Activated T-helper 1 cell treated with anti-CD3 and anti-CD28 coated beads, Interleukin-12 subunit alpha, Interleukin-12 subunit beta, Interleukin-2, Interleukin-4 antibody, amounts not matched to agents 30 ng/mL and 10 ng/mL and 1 ng/mL, durations not matched to agents 14 hours and 24 hours and 36 hours (primary cell): Measurements from ENCODE around the gene BEAN1. TPM values are rescaled to one million over a fixed set of nuclear protein-coding genes. Genes with fewer than 3 reads are reported as not detected.

Source experiments
- DNase-seq: peaks from one replicate; pipeline ENCODE4 v3.0.0; 2021; ENCODE audit warnings: low spot score
- H3K27ac Mint-ChIP-seq: one replicate; pipeline ENCODE4 v1.8.0; 2021; ENCODE audit warnings: mild to moderate bottlenecking, mixed read lengths
- H3K27me3 Mint-ChIP-seq: one replicate; pipeline ENCODE4 v1.8.0; 2022; ENCODE audit warnings: mild to moderate bottlenecking, moderate library complexity, mixed read lengths; ENCODE audit not compliant: insufficient read depth
- H3K36me3 Mint-ChIP-seq: one replicate; pipeline ENCODE4 v1.8.0; 2021; ENCODE audit warnings: low read depth, mixed read lengths
- H3K4me1 Mint-ChIP-seq: one replicate; pipeline ENCODE4 v1.8.0; 2021; ENCODE audit warnings: low read depth, mixed read lengths
- H3K4me3 Mint-ChIP-seq: one replicate; pipeline ENCODE4 v1.8.0; 2021; ENCODE audit warnings: mild to moderate bottlenecking, moderate library complexity, mixed read lengths
- H3K9me3 Mint-ChIP-seq: one replicate; pipeline ENCODE4 v1.8.0; 2021; ENCODE audit warnings: mixed read lengths
- intact Hi-C: fragments of 100-400 bp; cut with micrococcal nuclease; formaldehyde crosslinking; loops from one replicate; pipeline ENCODE4 v1.15.1; 2024
- total RNA-seq: library from RNA; stranded (reverse); gene quantifications from 2 replicates; pipeline ENCODE4 v1.2.3, GENCODE V29; 2022

The BEAN1 gene
- total RNA-seq, 1 donor from 2014 or later: not detected

DNA sequence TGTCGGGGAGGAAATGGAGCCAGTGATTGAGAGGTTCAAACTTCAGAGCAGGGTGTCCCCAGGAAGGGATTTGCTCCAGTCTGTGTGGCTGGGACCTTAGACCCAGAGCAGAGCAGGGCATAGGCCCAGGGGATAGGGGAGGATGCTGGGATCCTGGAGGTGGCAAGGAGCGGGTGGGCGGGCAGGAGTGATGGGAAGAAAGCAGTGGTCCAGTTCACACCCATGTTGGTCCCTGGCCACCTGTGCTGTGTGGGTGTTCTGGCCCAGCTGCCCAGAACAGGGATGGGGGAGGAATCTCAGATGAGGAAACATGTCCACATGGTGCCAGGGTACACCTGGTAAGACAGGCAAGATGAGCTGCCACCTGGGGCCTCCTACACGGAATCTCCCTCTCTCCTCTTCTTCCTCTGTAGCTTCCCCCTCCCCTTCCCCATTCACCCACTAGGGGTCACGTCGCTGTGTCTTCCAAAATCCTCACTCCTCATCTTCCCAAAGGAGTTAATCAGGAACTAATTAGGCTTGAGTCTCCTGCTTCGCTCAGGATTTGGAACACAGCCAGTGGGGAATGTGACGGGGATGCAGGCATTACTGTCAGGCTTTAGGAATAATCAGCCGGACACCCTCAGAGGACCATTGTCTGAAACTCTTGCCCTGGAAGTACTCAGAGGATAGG, 2.3 kb downstream of the BEAN1 start:
- peaks cover 69% of the 10 kb centered on the region for H3K27me3 Mint-ChIP-seq
- H3K4me3 Mint-ChIP-seq: no peak overlapping the region
- intact Hi-C loops: no loop called here
- H3K36me3 Mint-ChIP-seq: no peaks in the 10 kb centered on the region
- H3K9me3 Mint-ChIP-seq: no peaks in the 10 kb centered on the region
- no peak for DNase-seq
- no peak overlapping the region for H3K27ac Mint-ChIP-seq
- H3K4me1 Mint-ChIP-seq: no peaks in the 10 kb centered on the region

DNA sequence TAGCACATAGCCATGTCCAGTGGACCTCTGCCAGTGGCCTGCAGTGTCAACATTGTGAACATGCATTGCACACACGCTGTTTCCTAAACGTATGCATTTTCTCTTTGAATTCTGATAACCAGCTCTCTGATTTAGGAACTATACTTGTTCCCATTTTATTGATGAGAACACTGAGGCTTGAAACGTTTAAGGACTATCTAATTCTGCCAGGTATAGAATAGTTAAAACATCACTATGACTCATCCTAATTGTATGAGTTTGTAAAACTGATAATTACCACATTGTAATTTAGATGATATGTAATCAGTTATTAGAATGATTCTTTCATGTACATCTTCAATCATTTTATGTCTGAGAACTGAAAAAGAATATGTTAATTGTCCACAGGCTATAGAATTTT, 3.1 kb downstream of the BEAN1 start:
- H3K4me3 Mint-ChIP-seq: no peak overlapping the region
- H3K36me3 Mint-ChIP-seq: no peaks in the 10 kb centered on the region
- intact Hi-C loops: no loop called here
- peaks cover 63% of the 10 kb centered on the region for H3K27me3 Mint-ChIP-seq
- H3K27ac Mint-ChIP-seq: no peak overlapping the region
- DNase-seq: no peak
- no peaks in the 10 kb centered on the region for H3K9me3 Mint-ChIP-seq
- H3K4me1 Mint-ChIP-seq: no peaks in the 10 kb centered on the region

DNA sequence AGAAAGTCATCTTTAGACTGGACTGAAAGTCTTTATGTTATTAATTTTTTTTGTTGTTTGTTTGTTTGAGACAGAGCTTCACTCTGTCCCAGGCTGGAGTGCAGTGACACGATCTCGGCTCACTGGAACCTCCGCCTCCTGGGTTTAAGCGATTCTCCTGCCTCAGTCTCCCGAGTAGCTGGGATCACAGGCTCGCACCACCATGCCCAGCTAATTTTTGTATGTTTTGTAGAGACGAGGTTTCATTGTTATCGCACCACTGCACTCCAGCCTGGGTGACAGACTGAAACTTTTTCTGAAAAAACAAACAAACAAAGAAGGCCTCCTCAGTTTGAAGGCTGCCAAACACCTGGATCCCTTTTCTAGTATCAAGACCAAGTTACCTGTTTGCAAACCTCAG, 4.7 kb downstream of the BEAN1 start:
- Mint-ChIP-seq H3K36me3 (no peaks in the 10 kb centered on the region), H3K4me3 (no peak overlapping the region), H3K27me3 (peaks cover 52% of the 10 kb centered on the region), H3K27ac (no peak overlapping the region), H3K4me1 (no peaks in the 10 kb centered on the region), H3K9me3 (no peaks in the 10 kb centered on the region)
- intact Hi-C loops: no loop called here
- no peak for DNase-seq

DNA sequence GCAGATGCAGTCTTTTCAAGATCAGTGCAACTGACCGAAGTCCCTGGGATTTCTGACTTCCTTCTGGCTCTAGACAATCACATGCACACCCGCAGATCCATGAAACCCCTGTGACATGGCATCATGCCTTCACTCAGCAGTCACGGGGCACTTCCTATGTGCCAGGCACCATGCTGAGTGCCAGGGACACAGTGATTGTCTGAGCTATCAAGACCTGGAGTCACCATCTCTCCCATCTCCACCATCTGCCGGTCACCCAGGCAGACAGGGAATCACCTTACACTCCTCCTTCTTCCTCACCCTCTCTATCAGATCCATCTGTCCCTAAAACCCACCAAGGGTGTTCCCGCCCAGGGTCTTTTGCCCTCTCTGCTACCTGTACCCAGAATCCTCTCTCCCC, 5.3 kb downstream of the BEAN1 start:
- Mint-ChIP-seq H3K36me3 (no peaks in the 10 kb centered on the region), H3K4me3 (no peak overlapping the region), H3K27me3 (peaks cover 52% of the 10 kb centered on the region), H3K9me3 (no peaks in the 10 kb centered on the region), H3K4me1 (no peaks in the 10 kb centered on the region), H3K27ac (no peak overlapping the region)
- intact Hi-C loops: no loop called here
- DNase-seq: no peak

DNA sequence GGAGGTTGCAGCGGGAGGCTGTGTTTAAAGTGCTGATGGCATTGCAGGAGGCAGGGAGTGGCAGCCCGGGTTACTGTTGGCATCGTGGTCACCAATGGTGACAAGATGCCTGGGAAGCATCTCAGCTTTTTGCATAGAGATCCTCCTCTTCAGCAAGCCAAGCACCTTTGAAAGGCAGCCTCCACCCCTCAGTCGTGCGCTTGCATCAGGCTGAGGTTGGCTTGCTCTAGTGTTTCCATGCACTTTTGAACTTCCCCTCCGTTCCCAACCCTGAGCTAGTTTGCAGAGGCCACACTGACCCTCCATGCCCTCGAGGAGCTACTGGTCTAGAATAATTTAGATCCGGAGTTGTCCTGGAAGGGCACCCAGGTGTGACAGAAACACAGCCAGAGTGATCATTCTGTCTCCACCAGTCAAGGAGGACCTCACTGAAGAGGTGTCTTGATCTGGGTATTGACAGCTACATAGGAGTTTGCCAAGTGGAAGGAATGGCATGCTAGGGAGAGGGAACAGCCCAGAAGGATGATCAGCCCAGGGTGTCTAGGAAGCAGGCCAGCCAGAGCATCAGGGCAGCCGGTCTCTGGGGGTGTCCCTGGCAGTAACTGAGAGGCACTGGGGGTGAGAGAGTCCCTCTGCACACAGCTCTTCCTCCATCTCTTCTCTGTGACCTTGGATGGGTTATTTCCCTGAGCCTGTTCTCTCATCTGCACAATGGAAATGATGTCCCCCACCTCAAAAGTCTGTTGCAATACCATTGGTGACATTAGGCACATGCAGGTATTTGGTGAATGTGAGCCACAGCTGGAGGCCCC, 7.7 kb downstream of the BEAN1 start:
- Mint-ChIP-seq H3K27me3 (peaks cover 35% of the 10 kb centered on the region), H3K36me3 (no peaks in the 10 kb centered on the region), H3K9me3 (no peaks in the 10 kb centered on the region), H3K4me3 (no peak overlapping the region), H3K4me1 (no peaks in the 10 kb centered on the region), H3K27ac (no peak overlapping the region)
- intact Hi-C loops: no loop called here
- DNase-seq: no peak

DNA sequence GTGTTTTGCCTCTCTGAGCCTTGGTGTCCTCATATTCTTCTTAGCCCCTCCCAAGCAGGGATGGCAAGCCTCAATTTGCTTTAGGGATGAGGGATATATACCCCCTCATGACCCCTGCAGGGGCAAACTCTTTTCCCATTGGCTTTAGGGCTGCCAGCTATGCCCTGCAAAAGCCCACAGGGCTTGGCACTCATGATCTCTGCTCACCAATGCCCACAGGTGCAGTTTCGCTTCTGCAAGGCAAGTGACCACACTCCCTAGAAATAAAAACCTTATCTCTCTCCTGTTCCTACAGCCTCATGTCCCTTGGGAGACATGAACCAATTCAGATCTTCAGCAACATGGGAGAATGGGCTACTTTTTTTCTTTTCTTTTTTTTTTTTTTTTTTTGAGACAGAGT, 8.8 kb downstream of the BEAN1 start:
- Mint-ChIP-seq H3K27me3 (peaks cover 29% of the 10 kb centered on the region), H3K27ac (no peak overlapping the region), H3K36me3 (no peaks in the 10 kb centered on the region), H3K4me1 (no peaks in the 10 kb centered on the region), H3K4me3 (no peak overlapping the region), H3K9me3 (no peaks in the 10 kb centered on the region)
- intact Hi-C loops: no loop called here
- no peak for DNase-seq

DNA sequence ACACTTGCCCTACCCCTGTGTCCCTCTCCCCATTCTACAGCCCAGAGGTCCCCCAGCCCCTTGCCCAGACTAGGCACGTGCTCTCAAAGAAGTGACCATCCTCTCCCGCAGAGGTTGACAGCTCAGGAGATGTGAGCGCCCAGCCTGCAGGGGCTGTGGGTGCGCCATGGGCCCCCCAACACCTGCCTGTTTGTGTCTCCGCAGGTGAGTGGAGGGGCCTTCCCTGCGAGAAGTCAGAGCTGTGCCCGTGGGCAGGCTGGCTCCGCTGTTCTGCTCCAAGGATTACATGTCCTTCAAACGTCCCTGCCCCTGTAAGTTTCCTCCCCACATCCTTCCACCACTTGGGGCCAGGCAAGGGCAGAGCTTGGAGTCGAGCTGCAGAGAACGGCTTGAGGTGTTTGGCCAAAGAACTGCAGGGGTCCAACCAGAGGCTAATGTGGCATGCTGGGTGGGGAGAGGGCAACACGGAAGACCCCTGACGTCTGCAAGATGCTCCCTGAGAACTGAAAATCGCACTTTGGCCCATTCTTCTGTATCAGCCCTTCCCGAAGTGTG, 10.4 kb downstream of the BEAN1 start:
- peaks cover 20% of the 10 kb centered on the region for H3K27me3 Mint-ChIP-seq

DNA sequence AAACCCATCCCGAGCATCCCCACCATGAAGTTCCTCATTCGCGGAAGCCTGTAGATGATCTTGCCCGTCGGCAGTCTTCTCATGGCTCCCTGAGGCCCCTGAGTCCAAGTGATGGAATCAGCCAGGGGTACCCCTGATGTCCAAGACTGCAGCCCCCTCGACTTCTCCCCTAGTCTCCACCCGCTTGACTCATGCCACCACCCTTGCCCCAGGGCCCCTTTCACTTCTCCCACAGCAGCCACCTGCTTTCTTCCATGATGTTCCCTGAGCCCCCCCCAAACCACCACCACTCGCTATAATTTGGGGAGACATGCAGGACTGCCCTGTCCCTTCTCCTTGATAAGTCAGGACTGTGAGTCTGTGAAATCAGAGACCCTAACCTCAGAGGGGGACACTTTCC, 11.4 kb downstream of the BEAN1 start:
- no peak overlapping the region for H3K4me3 Mint-ChIP-seq
- no peaks in the 10 kb centered on the region for H3K9me3 Mint-ChIP-seq
- no peaks in the 10 kb centered on the region for H3K36me3 Mint-ChIP-seq
- no peak for DNase-seq
- H3K27ac Mint-ChIP-seq: no peak overlapping the region
- peaks cover 15% of the 10 kb centered on the region for H3K27me3 Mint-ChIP-seq
- intact Hi-C loops: no loop called here
- H3K4me1 Mint-ChIP-seq: no peaks in the 10 kb centered on the region

More for the DNA sequence above, 10.4 kb downstream of the BEAN1 start:
- H3K9me3 Mint-ChIP-seq: no peaks in the 10 kb centered on the region
- intact Hi-C loops: no loop called here
- H3K4me1 Mint-ChIP-seq: no peaks in the 10 kb centered on the region
- no peak overlapping the region for H3K4me3 Mint-ChIP-seq
- no peak for DNase-seq
- H3K36me3 Mint-ChIP-seq: no peaks in the 10 kb centered on the region
- no peak overlapping the region for H3K27ac Mint-ChIP-seq

DNA sequence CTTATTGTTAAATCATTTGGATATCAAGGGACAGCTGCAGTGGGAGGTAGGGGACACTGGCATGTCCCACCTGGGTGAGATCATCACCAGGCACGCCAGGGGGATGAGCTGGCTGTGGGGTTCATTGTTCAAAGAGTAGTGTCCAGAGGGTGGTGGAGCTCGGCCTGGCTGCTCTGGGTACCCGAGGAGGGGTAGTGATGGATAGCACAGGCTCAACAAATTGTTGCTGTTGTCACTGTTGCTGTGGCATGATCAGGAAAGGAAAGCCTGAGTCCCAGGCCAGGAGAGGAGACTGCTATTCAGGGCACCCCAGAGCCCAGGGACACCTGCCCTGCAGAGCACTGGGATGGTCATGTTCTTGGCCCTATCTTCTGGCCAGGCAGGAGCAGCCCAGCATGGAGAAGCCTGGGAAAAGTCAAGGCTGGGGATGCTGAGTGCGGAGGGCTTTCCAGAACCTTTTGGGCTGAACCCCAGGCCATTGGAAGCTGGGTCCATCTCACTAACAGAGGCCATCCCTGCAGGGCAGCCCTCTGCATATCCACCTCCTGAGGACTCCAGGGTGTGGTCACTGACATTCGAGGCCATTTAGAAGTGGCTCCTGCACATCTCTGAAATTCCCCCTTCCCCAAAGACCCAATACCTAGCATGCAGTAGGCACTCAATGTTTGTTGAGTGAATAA, 12.1 kb downstream of the BEAN1 start:
- H3K4me3 Mint-ChIP-seq: no peak overlapping the region
- intact Hi-C loops: no loop called here
- DNase-seq: no peak
- H3K4me1 Mint-ChIP-seq: no peaks in the 10 kb centered on the region
- H3K36me3 Mint-ChIP-seq: no peaks in the 10 kb centered on the region
- H3K27me3 Mint-ChIP-seq: peaks cover 18% of the 10 kb centered on the region
- H3K9me3 Mint-ChIP-seq: no peaks in the 10 kb centered on the region
- H3K27ac Mint-ChIP-seq: no peak overlapping the region

DNA sequence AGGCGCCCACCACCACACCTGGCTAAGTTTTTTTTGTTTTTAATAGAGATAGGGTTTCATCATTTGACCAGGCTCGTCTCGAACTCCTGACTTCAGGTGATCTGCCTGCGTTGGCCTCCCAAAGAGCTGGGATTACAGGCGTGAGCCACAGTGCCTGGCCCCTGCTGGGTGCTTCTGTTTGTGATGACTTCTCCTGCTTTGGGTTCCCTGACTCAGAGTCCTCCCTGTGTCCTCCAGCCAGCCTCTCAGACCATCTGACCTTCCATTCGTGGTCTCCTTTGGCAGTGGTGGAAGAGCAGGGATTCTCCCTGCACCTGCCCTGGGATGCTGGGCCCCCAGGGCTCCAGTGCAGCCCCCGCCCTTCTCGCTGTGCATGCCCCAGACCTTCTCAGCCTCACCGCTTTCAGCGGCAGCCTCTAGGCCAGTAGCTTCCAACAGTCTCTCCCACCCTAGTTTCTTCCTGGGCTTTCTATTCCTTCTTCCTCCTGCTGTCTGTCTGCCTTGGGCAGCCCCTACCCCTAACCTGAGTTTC, 13.2 kb downstream of the BEAN1 start:
- no peaks in the 10 kb centered on the region for H3K9me3 Mint-ChIP-seq
- no peaks in the 10 kb centered on the region for H3K4me1 Mint-ChIP-seq
- intact Hi-C loops: no loop called here
- no peak for DNase-seq
- H3K36me3 Mint-ChIP-seq: no peaks in the 10 kb centered on the region
- peaks cover 23% of the 10 kb centered on the region for H3K27me3 Mint-ChIP-seq
- H3K4me3 Mint-ChIP-seq: no peak overlapping the region
- no peak overlapping the region for H3K27ac Mint-ChIP-seq

DNA sequence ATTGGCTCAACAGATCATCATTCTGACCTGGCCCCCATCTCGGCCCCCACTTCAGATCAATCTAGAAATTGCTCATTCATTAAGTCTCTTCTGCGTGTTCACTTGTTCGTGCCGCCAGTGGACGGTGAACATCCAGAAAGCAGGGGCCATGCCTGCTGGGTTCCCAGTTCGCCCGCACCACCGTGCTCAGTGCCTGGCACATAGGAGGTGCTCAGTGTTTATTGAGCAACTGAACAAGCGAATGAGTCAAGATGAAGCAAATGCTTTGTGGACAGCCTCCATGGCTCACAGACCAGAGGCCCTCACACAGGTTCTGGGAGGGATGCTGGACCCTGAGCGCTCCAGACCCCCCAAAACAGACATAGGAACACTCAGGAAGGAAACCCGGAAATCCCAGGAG, 13.9 kb downstream of the BEAN1 start:
- intact Hi-C loops: no loop called here
- H3K9me3 Mint-ChIP-seq: no peaks in the 10 kb centered on the region

DNA sequence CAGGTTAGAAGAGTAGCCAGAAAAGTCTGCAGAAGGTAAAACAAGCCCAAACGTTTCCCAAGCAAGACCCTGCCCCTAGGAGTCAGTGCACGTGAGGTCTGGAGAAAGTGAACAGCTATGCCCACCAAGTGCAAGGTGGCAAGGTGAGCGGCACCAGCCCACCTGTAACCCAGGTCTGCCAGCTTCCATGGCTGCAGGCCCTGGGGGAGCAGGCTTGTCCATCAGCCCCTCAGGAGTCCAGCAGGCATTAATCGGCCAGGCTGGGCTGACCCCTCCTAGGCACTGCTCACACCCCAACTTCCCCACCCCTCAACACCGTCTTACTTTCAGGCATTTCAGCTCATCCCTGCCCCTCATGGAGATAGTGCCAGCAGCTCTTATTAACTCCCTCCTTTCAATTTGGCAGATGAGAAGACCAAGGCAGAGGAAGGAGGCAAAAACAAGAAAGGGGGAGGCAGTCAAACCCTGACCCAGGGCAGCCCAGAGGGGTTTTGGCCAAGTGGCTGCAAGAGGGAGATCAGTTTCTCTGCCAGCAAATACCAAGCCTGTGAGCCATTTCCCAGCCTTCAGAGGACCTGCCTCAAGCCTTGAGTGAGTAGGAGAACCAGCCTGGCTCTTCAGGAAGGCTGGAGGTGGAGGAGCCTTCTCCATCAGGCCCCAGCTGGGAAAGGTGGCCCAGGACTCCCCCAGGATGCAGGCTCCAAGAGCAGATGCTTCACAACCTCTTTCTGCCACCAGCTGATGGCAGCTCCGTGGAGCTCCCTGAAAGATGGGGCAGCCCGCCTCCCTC, 14.7 kb downstream of the BEAN1 start:
- Mint-ChIP-seq H3K27ac (no peak overlapping the region), H3K36me3 (no peaks in the 10 kb centered on the region), H3K9me3 (no peaks in the 10 kb centered on the region), H3K27me3 (peaks cover 31% of the 10 kb centered on the region), H3K4me1 (no peaks in the 10 kb centered on the region), H3K4me3 (no peak overlapping the region)
- intact Hi-C loops: no loop called here
- no peak for DNase-seq

More for the DNA sequence above, 13.9 kb downstream of the BEAN1 start:
- no peaks in the 10 kb centered on the region for H3K36me3 Mint-ChIP-seq
- peaks cover 26% of the 10 kb centered on the region for H3K27me3 Mint-ChIP-seq
- no peak overlapping the region for H3K4me3 Mint-ChIP-seq
- no peak overlapping the region for H3K27ac Mint-ChIP-seq
- H3K4me1 Mint-ChIP-seq: no peaks in the 10 kb centered on the region
- DNase-seq: no peak
